ENCODE data around the gene HMGCLL1. TPM values are rescaled to one million over a fixed set of nuclear protein-coding genes. Genes with fewer than 3 reads are reported as not detected.

Gene HMGCLL1
- total RNA-seq, 1 donor from 2014 or later = not detected

DNA sequence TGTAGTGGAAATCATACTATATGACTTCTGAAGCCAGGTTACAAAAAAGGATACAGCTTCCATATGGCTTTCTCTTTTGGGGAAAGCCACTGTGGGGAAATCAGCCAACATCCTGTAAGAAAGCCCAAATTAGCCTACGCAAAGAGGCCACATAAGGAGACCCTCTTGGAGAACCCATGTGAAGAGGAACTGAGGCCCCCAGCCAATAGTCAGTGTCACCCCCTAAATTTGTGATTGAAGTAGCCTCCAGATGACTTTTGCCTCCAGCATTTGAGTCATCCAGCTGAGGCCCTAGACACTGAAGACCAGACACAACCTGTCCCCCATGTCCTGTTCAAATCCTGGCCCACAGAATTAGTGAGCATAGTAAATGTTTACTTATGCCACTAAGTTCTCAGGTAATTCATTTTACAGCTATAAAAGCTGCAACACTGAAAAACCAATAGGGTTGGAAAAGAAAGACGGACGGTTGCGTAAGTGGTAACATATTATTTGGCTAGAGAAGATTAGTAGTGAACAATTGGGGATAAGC, 60.4 kb downstream of the HMGCLL1 start:
- DNase-seq = no peak
- POLR2A ChIA-PET = no interaction called here
- no peaks in the 10 kb centered on the region for H3K36me3 Mint-ChIP-seq (ENCODE audit: low read depth)
- H3K27ac Mint-ChIP-seq = no peak overlapping the region
- no peaks in the 10 kb centered on the region for H3K27me3 Mint-ChIP-seq
- intact Hi-C loops (cut with micrococcal nuclease) = no loop called here
- H3K4me1 Mint-ChIP-seq = no peaks in the 10 kb centered on the region
- TF ChIP-seq, protein P1, sequence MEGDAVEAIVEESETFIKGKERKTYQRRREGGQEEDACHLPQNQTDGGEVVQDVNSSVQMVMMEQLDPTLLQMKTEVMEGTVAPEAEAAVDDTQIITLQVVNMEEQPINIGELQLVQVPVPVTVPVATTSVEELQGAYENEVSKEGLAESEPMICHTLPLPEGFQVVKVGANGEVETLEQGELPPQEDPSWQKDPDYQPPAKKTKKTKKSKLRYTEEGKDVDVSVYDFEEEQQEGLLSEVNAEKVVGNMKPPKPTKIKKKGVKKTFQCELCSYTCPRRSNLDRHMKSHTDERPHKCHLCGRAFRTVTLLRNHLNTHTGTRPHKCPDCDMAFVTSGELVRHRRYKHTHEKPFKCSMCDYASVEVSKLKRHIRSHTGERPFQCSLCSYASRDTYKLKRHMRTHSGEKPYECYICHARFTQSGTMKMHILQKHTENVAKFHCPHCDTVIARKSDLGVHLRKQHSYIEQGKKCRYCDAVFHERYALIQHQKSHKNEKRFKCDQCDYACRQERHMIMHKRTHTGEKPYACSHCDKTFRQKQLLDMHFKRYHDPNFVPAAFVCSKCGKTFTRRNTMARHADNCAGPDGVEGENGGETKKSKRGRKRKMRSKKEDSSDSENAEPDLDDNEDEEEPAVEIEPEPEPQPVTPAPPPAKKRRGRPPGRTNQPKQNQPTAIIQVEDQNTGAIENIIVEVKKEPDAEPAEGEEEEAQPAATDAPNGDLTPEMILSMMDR (IDR thresholded peaks at IDR 0.05) = no peak
- no peak for ATAC-seq (ENCODE audit: low read depth)
- H3K4me3 Mint-ChIP-seq = no peak overlapping the region
- H3K9me3 Mint-ChIP-seq = peaks cover 5% of the 10 kb centered on the region
- CTCF ChIA-PET = no interaction called here

DNA sequence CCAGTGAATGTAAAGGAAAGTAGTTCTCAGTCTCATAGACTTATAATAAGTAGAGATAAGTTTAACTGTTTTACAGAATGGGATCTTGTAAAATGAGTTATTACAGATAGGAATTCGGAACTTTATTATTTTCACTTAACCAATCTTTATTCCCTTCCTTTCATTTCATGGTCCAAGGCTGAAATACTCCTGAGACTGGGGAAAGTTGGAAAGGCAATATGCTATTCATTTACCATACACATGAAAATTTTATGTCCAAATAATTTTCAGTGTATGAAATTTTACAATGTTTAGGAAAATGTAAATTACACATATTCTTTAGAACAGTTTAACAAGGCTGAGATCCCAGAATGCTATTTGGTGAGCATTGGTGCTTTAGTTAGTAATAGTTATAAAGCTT, 62.3 kb downstream of the HMGCLL1 start:
- Mint-ChIP-seq H3K27ac (no peak overlapping the region), H3K4me1 (no peaks in the 10 kb centered on the region), H3K27me3 (no peaks in the 10 kb centered on the region), H3K9me3 (peaks cover 5% of the 10 kb centered on the region), H3K4me3 (no peak overlapping the region), H3K36me3 (ENCODE audit: low read depth) (no peaks in the 10 kb centered on the region)
- ChIA-PET CTCF (no interaction called here), POLR2A (no interaction called here)
- intact Hi-C loops (cut with micrococcal nuclease) = no loop called here
- TF ChIP-seq, protein P1 (IDR thresholded peaks at IDR 0.05) = no peak
- DNase-seq = no peak
- ATAC-seq (ENCODE audit: low read depth) = no peak

DNA sequence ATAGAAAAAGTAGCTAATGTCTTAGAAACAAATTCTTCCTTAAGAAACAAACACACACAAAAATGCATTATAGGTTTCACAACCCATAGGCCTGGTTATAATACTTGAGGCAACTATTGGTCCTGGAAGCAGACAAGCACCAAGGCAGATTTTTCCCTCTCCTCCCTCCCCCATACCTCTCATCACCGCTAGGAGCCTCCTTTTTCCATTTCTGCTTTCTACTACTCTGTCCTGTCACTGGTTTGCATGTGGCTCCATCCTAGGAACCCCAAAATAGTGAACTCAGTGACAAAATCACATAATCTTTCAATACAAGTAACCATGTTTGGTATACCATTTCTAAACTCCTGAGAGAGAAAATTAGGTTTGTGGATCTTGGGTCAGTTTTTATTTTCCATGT, 66.1 kb downstream of the HMGCLL1 start:
- ATAC-seq (ENCODE audit: low read depth) (no peak), DNase-seq (no peak)
- TF ChIP-seq, protein P1 (IDR thresholded peaks at IDR 0.05) = no peak
- Mint-ChIP-seq H3K27me3 (no peaks in the 10 kb centered on the region), H3K4me3 (no peak overlapping the region), H3K27ac (no peak overlapping the region), H3K9me3 (peaks cover 7% of the 10 kb centered on the region), H3K36me3 (ENCODE audit: low read depth) (no peaks in the 10 kb centered on the region), H3K4me1 (no peaks in the 10 kb centered on the region)
- ChIA-PET CTCF (no interaction called here), POLR2A (no interaction called here)
- intact Hi-C loops (cut with micrococcal nuclease) = no loop called here

DNA sequence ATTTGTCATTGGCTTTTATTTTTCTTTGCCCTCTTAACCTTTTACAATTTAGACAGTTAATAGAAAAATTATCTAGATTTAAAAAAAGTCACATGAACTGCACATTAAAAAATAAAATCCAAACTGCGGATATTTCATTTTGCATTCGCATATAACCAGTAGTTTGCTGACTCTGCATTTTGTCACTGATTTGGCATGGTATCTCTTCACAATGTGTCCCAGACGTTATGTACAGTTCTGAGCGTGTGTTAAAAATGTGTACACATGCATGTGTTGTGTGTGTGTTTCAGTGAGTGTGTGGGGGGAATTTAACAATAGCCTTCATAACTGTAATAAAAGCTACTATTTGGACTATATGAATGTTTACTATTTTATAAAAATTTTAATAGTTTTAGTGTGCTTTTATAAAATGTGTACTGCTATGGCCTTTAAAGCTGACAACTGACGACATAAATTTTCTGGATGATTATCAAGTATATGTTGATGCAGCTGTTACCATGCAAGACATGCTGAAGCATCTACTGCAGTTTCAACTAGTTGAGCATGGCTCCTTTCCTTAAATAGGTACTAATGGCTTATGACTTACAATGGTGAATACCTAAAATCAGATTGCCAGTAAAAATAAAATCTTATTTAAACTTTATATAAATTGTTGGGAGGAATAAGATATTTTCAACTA, 67.7 kb downstream of the HMGCLL1 start:
- intact Hi-C loops (cut with micrococcal nuclease) = no loop called here
- Mint-ChIP-seq H3K27ac (no peak overlapping the region), H3K9me3 (peaks cover 5% of the 10 kb centered on the region), H3K4me1 (no peaks in the 10 kb centered on the region), H3K4me3 (no peak overlapping the region), H3K27me3 (no peaks in the 10 kb centered on the region), H3K36me3 (ENCODE audit: low read depth) (no peaks in the 10 kb centered on the region)
- no peak for DNase-seq
- TF ChIP-seq, protein P1 (IDR thresholded peaks at IDR 0.05) = no peak
- CTCF ChIA-PET = no interaction called here
- no peak for ATAC-seq (ENCODE audit: low read depth)
- POLR2A ChIA-PET = no interaction called here

DNA sequence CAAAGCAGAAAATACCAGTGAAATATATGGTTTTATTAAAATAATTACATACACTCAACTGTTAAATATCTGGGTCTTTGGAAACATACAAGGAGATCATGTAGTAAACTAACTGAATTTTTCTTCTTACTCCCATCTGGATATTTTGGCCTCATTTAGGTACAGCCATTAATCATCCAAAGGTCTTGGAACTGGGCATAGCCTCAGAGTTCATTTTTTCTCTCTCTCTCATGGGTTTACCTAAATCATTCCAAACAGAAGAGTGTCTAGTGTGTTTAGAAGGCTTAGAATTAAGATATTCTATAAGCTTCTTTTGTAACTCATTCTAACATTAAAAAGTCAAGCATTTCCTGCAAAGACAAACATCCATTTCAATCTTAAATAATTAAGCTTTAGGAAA, 79.4 kb downstream of the HMGCLL1 start:
- Mint-ChIP-seq H3K27ac (no peak overlapping the region), H3K4me1 (no peaks in the 10 kb centered on the region), H3K36me3 (ENCODE audit: low read depth) (no peaks in the 10 kb centered on the region), H3K27me3 (no peaks in the 10 kb centered on the region), H3K4me3 (no peak overlapping the region), H3K9me3 (no peaks in the 10 kb centered on the region)
- POLR2A ChIA-PET = no interaction called here
- intact Hi-C loops (cut with micrococcal nuclease) = no loop called here
- TF ChIP-seq, protein P1 (IDR thresholded peaks at IDR 0.05) = no peak
- DNase-seq (no peak), ATAC-seq (ENCODE audit: low read depth) (no peak)
- CTCF ChIA-PET = no interaction called here

Measured in activated B cell treated with CpG ODN at 0.5 μM for 24 hours (primary cell).